Measurements from ENCODE around the gene WWTR1.

- no peak for TF ChIP-seq TEAD1 (CRISPR knock-in tag; IDR thresholded peaks at IDR 0.05)
- TF ChIP-seq ETV6 (CRISPR knock-in tag; IDR thresholded peaks at IDR 0.05) = no peak
- TF ChIP-seq ESRRA (CRISPR knock-in tag; IDR thresholded peaks at IDR 0.05; ENCODE audit: borderline replicate concordance) = no peak
- no peak for TF ChIP-seq CTCF (IDR thresholded peaks at IDR 0.05)
- TF ChIP-seq ZNF232 (CRISPR knock-in tag; IDR thresholded peaks at IDR 0.05) = no peak
- TF ChIP-seq MAX (CRISPR knock-in tag; IDR thresholded peaks at IDR 0.05) = no peak
- no peak for TF ChIP-seq JUN (CRISPR knock-in tag; IDR thresholded peaks at IDR 0.05)
- no peak for TF ChIP-seq SP1 (CRISPR knock-in tag; conservative IDR thresholded peaks at IDR 0.05)
These were observed 121.4 kb downstream of the WWTR1 start for GRCh38 chr3:149536429-149536828.

All from WTC11 (cell line).